HepG2 (cell line): ENCODE measurements around the gene PCBP1. TPM values are rescaled to one million over a fixed set of nuclear protein-coding genes. Genes with fewer than 3 reads are reported as not detected.
A peak's percentile ranks its signal among the peaks of the same experiment; 100 is the strongest.
"Not testable (repeated sequence)": the region's sequence is repeated elsewhere in the genome, so short reads cannot be mapped to it uniquely, and the experiment has no call there.

ENCODE experiments used
- ATAC-seq: fragments of 200-7000 bp; cut with Tn5 transposase; 3 replicates; pipeline ENCODE4 v1.9.1; 2020; ENCODE audit warnings: mild to moderate bottlenecking, moderate library complexity
- BruUV-seq: library from RNA; stranded (reverse); fragments of 400-500 nt; replicated peaks from 2 replicates; lab custom pipeline; 2021; lab: Mats Ljungman, UMichigan
- CTCF ChIA-PET: fragments of 300-600 bp; formaldehyde crosslinking; extraction: SDS; loops from one replicate; lab custom pipeline; 2021; ENCODE audit warnings: low total read pairs, inconsistent platforms, low intra/inter-chr PET ratio; lab: Yijun Ruan, JAX
- POLR2A ChIA-PET: fragments of 350-600 bp; sonication (Branson Sonifier 250); formaldehyde crosslinking; loops from one replicate; lab custom pipeline; 2020; ENCODE audit warnings: antibody characterized with exemption, inconsistent platforms; lab: Yijun Ruan, JAX
- DNase-seq: peaks from one replicate; pipeline ENCODE4 v3.0.0-alpha.2; 2015; ENCODE audit warnings: low spot score
- FAIRE-seq: peaks from 3 replicates; lab custom pipeline; 2011; peaks lifted over from hg19 to GRCh38; lab: Jason Lieb, UNC
- H2AFZ ChIP-seq: one replicate; pipeline ENCODE4 v1.6.1; 2011; ENCODE audit warnings: low read length, inconsistent platforms
- H3K27ac ChIP-seq: fragments of 300-600 bp; 3 replicates; pipeline ENCODE4 v1.8.0; 2011; ENCODE audit warnings: mixed run types, mild to moderate bottlenecking, mixed read lengths, low read length, inconsistent platforms; ENCODE audit not compliant: insufficient read depth; ENCODE audit errors: extremely low read length
- H3K27me3 ChIP-seq, 2 experiments: fragments of 200-600 bp in 1 of 2; 2 replicates in 1 of 2; 3 replicates in 1 of 2; pipeline versions ENCODE4 v1.6.0 to v1.8.0; 2011; ENCODE audit warnings: low read length in 2 of 2, mild to moderate bottlenecking in 2 of 2, moderate library complexity in 2 of 2, inconsistent platforms in 1 of 2; ENCODE audit not compliant: insufficient read depth in 2 of 2, control insufficient read depth in 1 of 2
- H3K36me3 ChIP-seq, 2 experiments: fragments of 200-600 bp in 1 of 2; replicated peaks in 1 of 2; 2 replicates in 1 of 2; 3 replicates in 1 of 2; pipeline versions ENCODE4 v1.5.1 to v1.8.0; 2011; ENCODE audit warnings: low read length in 2 of 2, inconsistent platforms in 1 of 2; ENCODE audit not compliant: insufficient read depth in 2 of 2, control insufficient read depth in 1 of 2
- H3K4me1 ChIP-seq: 2 replicates; pipeline ENCODE4 v1.5.1; 2012; ENCODE audit warnings: low read length, inconsistent platforms; ENCODE audit not compliant: insufficient read depth
- H3K4me2 ChIP-seq: 2 replicates; pipeline ENCODE4 v1.6.0; 2011; ENCODE audit warnings: low read depth, low read length, inconsistent platforms
- H3K4me3 ChIP-seq, 3 experiments: fragments of 200-600 bp in 1 of 3; sonication (generic), shearing (Covaris generic) in 1 of 3; replicated peaks in 1 of 3; 2 replicates each; pipeline ENCODE4 v1.5.1; 2011 to 2016; ENCODE audit warnings: low read length in 3 of 3, inconsistent platforms in 2 of 3, low read depth in 2 of 3, mild to moderate bottlenecking in 2 of 3, control low read depth in 1 of 3, mixed read lengths in 1 of 3; ENCODE audit not compliant: insufficient read depth in 1 of 3
- H3K79me2 ChIP-seq: one replicate; pipeline ENCODE4 v1.6.1; 2011; ENCODE audit warnings: low read length, inconsistent platforms; ENCODE audit not compliant: insufficient read depth
- H3K9ac ChIP-seq: 2 replicates; pipeline ENCODE4 v1.6.0; 2011; ENCODE audit warnings: mild to moderate bottlenecking, low read depth, low read length, inconsistent platforms; ENCODE audit not compliant: insufficient read depth
- H3K9me3 ChIP-seq: 2 replicates; pipeline ENCODE4 v1.5.1; 2012; ENCODE audit warnings: mild to moderate bottlenecking, low read length
- H4K20me1 ChIP-seq: 2 replicates; pipeline ENCODE4 v1.6.0; 2011; ENCODE audit warnings: inconsistent platforms, mild to moderate bottlenecking, low read length, moderate library complexity; ENCODE audit not compliant: insufficient read depth
- ESRRA ChIP-seq: sonication (generic); formaldehyde crosslinking; IDR thresholded peaks from 2 replicates; pipeline ENCODE4 v1.5.1; 2020; ENCODE audit warnings: mild to moderate bottlenecking, low read depth, missing genetic modification reagents
- HOMEZ ChIP-seq: IDR thresholded peaks from 2 replicates; pipeline ENCODE4 v1.6.1; 2016; ENCODE audit warnings: low read depth
- KDM1A ChIP-seq: IDR thresholded peaks from 2 replicates; pipeline ENCODE4 v1.6.1; 2016; ENCODE audit warnings: missing compliant biosample characterization
- KLF12 ChIP-seq: sonication (generic); formaldehyde crosslinking; IDR thresholded peaks from 2 replicates; pipeline ENCODE4 v1.4.0; 2020; ENCODE audit warnings: missing genetic modification reagents, borderline replicate concordance
- NCOA1 ChIP-seq: sonication (generic); formaldehyde crosslinking; IDR thresholded peaks from 2 replicates; pipeline ENCODE4 v1.9.0; 2021; ENCODE audit warnings: missing genetic modification reagents
- SALL2 ChIP-seq: sonication (generic); formaldehyde crosslinking; IDR thresholded peaks from 2 replicates; pipeline ENCODE4 v1.8.1; 2023; ENCODE audit warnings: mild to moderate bottlenecking, missing genetic modification reagents, inconsistent platforms
- ZBTB8A ChIP-seq: sonication (generic); formaldehyde crosslinking; IDR thresholded peaks from 2 replicates; pipeline ENCODE4 v1.4.0; 2020; ENCODE audit warnings: mild to moderate bottlenecking, low read depth, missing genetic modification reagents, borderline replicate concordance
- ZFP62 ChIP-seq: sonication (generic); formaldehyde crosslinking; IDR thresholded peaks from 2 replicates; pipeline ENCODE4 v1.4.0; 2020; ENCODE audit warnings: missing genetic modification reagents
- ZMYM3 ChIP-seq: sonication (generic); formaldehyde crosslinking; IDR thresholded peaks from 2 replicates; pipeline ENCODE4 v1.5.1; 2020; ENCODE audit warnings: mild to moderate bottlenecking, missing genetic modification reagents
- ZNF225 ChIP-seq: sonication (generic); formaldehyde crosslinking; IDR thresholded peaks from 2 replicates; pipeline ENCODE4 v1.4.0; 2020; ENCODE audit warnings: mild to moderate bottlenecking, missing genetic modification reagents
- ZNF3 ChIP-seq: IDR thresholded peaks from 2 replicates; pipeline ENCODE4 v1.7.0; 2017; ENCODE audit warnings: inconsistent platforms
- ZNF510 ChIP-seq: sonication (generic); formaldehyde crosslinking; IDR thresholded peaks from 2 replicates; pipeline ENCODE4 v1.4.0; 2020; ENCODE audit warnings: low read depth, mild to moderate bottlenecking, missing genetic modification reagents
- ZNF589 ChIP-seq: sonication (generic); formaldehyde crosslinking; conservative IDR thresholded peaks from 2 replicates; pipeline ENCODE4 v1.8.0; 2022; ENCODE audit warnings: mild to moderate bottlenecking, moderate library complexity, missing genetic modification reagents
- WGBS: methylation state at CpG from one replicate; pipeline ENCODE4 v1.1.6; 2017; ENCODE audit warnings: low lambda C conversion rate; 5-methylcytosine and 5-hydroxymethylcytosine counted together
- in situ Hi-C: cut with HindIII; loops from 2 replicates; pipeline ENCODE4 v1.10.0; 2017; ENCODE audit warnings: low pct_unique_long_range_greater_than_20kb; ENCODE audit not compliant: extremely low pct_ligation_motif_present
- intact Hi-C: fragments of 100-400 bp; cut with micrococcal nuclease; formaldehyde crosslinking; loops from one replicate; pipeline ENCODE4 v1.10.0; 2022; ENCODE audit not compliant: unreplicated experiment
- polyA plus RNA-seq, 8 experiments: library from polyadenylated mRNA; depleted of rRNA in 3 of 8; stranded (reverse) in 7 of 8; unstranded in 1 of 8; fragments of >200 nt; fragmentation: Illumina TruSeq in 4 of 8; extraction: Trizol in 4 of 8; gene quantifications; 2 replicates each; pipeline versions ENCODE4 v1.2.1 to v1.2.3, GENCODE V29; 2011 to 2016; ENCODE audit warnings: low read depth in 4 of 8, missing spikeins in 1 of 8, mixed read lengths in 1 of 8; ENCODE audit not compliant: insufficient read depth in 1 of 8
- total RNA-seq, 5 experiments: library from RNA; depleted of rRNA; stranded (reverse); fragments of >200 nt; fragmentation: Illumina TruSeq; extraction: Trizol; gene quantifications; 2 replicates each; pipeline ENCODE4 v1.2.3, GENCODE V29; 2016; ENCODE audit warnings: low read depth in 1 of 5

The PCBP1 gene
- total and polyA plus RNA-seq, 2 of the 13 experiments (the other 11 are each of a cell fraction or from before 2014, with no cell fraction given): 32.0 to 137 TPM

DNA sequence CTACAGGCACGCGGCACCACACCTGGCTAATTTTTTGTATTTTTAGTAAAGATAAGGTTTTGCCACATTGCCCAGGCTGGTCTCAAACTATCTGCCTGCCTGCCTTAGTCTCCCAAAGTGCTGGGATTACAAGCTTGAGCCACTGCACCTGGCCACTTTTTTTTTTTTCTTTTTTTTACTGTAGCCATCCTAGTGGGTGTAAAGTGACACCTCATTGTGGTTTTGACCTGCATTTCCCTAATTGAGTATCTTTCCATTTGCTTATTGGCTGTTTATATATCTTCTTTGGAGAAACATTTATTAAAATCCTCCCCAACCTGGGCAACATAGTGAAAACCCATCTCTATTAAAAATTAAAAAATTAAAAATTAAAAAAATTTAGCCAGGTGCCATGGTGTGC lies 12.0 kb downstream of the PCBP1 start:
- Histone ChIP-seq H3K4me1 (peaks cover 37% of the 10 kb centered on the region), H3K27ac (no peak overlapping the region), H3K4me3 (no peak overlapping the region), H3K4me2 (no peak overlapping the region), H4K20me1 (no peaks in the 10 kb centered on the region), H3K36me3 (no peaks in the 10 kb centered on the region), H3K9ac (no peak overlapping the region), H2AFZ (no peak overlapping the region), H3K27me3 (no peaks in the 10 kb centered on the region), H3K79me2 (no peaks in the 10 kb centered on the region), H3K9me3 (no peaks in the 10 kb centered on the region)
- FAIRE-seq (no peak), ATAC-seq (no peak), DNase-seq (no peak)
- BruUV-seq: no TSS peak
- 96% methylated on average over 2 of the region's 2 CpGs for WGBS
- intact Hi-C loops: no loop called here
- ChIA-PET POLR2A (interaction anchor here (1.1 kb wide), 1 partner anchor 9 kb away, joined by 3 read pairs; no protein-coding TSS in a partner anchor), CTCF (no interaction called here)
- in situ Hi-C loops: no loop called here
- TF ChIP-seq HOMEZ (CRISPR knock-in tag): no peak
- no peak for TF ChIP-seq ZMYM3
- no peak for TF ChIP-seq SALL2 (CRISPR knock-in tag)
- no peak for TF ChIP-seq NCOA1 (CRISPR knock-in tag)
- no peak for TF ChIP-seq KLF12
- no peak for TF ChIP-seq ZNF589
- TF ChIP-seq ZFP62: no peak

GRCh38 chr2:70101174-70101573 lies 13.9 kb downstream of the PCBP1 start:
- CTCF ChIA-PET: no interaction called here
- ATAC-seq (no peak), DNase-seq (no peak), FAIRE-seq (no peak)
- WGBS: 91% methylated on average over 6 of the region's 6 CpGs
- Histone ChIP-seq H3K79me2 (no peaks in the 10 kb centered on the region), H3K27me3 (no peaks in the 10 kb centered on the region), H3K27ac (no peak overlapping the region), H3K9ac (no peak overlapping the region), H3K9me3 (no peaks in the 10 kb centered on the region), H3K36me3 (no peaks in the 10 kb centered on the region), H3K4me1 (peaks cover 34% of the 10 kb centered on the region), H3K4me3 (no peak overlapping the region), H2AFZ (no peak overlapping the region), H3K4me2 (no peak overlapping the region), H4K20me1 (no peaks in the 10 kb centered on the region)
- BruUV-seq: no TSS peak
- POLR2A ChIA-PET: interaction anchor here (1.1 kb wide), 1 partner anchor 8 kb away, joined by 6 read pairs; no protein-coding TSS in a partner anchor
- in situ Hi-C loops (no loop called here), intact Hi-C loops (no loop called here)
- TF ChIP-seq ZNF3 (CRISPR knock-in tag): peak; percentile 61; the same call in 1 of the 2 replicates
- no peak for TF ChIP-seq ZBTB8A (CRISPR knock-in tag)
- TF ChIP-seq KDM1A (CRISPR knock-in tag): no peak
- no peak for TF ChIP-seq ESRRA (CRISPR knock-in tag)
- no peak for TF ChIP-seq ZNF510 (CRISPR knock-in tag)
- no peak for TF ChIP-seq ZNF225 (CRISPR knock-in tag)

- H4K20me1 ChIP-seq, H3K9ac ChIP-seq, in situ Hi-C loops, CTCF ChIA-PET, intact Hi-C loops, H3K4me2 ChIP-seq, H2AFZ ChIP-seq, ATAC-seq, FAIRE-seq, H3K9me3 ChIP-seq, DNase-seq, H3K36me3 ChIP-seq, H3K27ac ChIP-seq, H3K79me2 ChIP-seq, H3K27me3 ChIP-seq, H3K4me3 ChIP-seq, BruUV-seq: not testable (repeated sequence)
- POLR2A ChIA-PET: interaction anchor here (0.6 kb wide), 1 partner anchor 9 kb away, joined by 3 read pairs; no protein-coding TSS in a partner anchor
- peaks cover 38% of the 10 kb centered on the region for H3K4me1 ChIP-seq
- WGBS: 89% methylated on average over 11 of the region's 11 CpGs
Measured at GRCh38 chr2:70101686-70102085, 14.4 kb downstream of the PCBP1 start.
